HL-60 (cell line): ENCODE results near the gene ADCY5.

Experiments used
- DNase-seq, 2 experiments: peaks; one replicate each; pipeline ENCODE4 v3.0.0-alpha.2; 2010 to 2020; ENCODE audit warnings: low read depth in 1 of 2, low spot score in 1 of 2
- H3K27ac ChIP-seq: fragments of 250-450 bp; sonication (Bioruptor Pico); replicated peaks from 2 replicates; pipeline ENCODE4 v1.5.1; 2020; ENCODE audit warnings: mild to moderate bottlenecking, moderate library complexity
- H3K27me3 ChIP-seq: fragments of 250-450 bp; sonication (Bioruptor Pico); 2 replicates; pipeline ENCODE4 v1.5.1; 2021; ENCODE audit warnings: mild to moderate bottlenecking, moderate library complexity; ENCODE audit not compliant: insufficient read depth, poor library complexity, severe bottlenecking
- H3K4me3 ChIP-seq: replicated peaks from 2 replicates; pipeline ENCODE4 v1.5.1; 2011; ENCODE audit warnings: mild to moderate bottlenecking, control low read depth, low read length; ENCODE audit not compliant: insufficient read depth
- CTCF ChIP-seq: IDR thresholded peaks from one replicate; pipeline ENCODE4 v1.5.1; 2011; ENCODE audit warnings: low read length, control low read depth, inconsistent platforms; ENCODE audit not compliant: insufficient read depth
- GABPA ChIP-seq: IDR thresholded peaks from 2 replicates; pipeline ENCODE4 v1.6.1; 2012; ENCODE audit warnings: low read depth
- POLR2AphosphoS5 ChIP-seq: IDR thresholded peaks from 2 replicates; pipeline ENCODE4 v1.6.1; 2012; ENCODE audit warnings: low read depth
- REST ChIP-seq: IDR thresholded peaks from 2 replicates; pipeline ENCODE4 v1.6.1; 2012; ENCODE audit warnings: low read depth; ENCODE audit not compliant: insufficient replicate concordance
- SPI1 ChIP-seq: IDR thresholded peaks from 2 replicates; pipeline ENCODE4 v1.6.1; 2012; ENCODE audit warnings: low read depth, mild to moderate bottlenecking, borderline replicate concordance

Gene ADCY5

GRCh38 chr3:123385981-123386380, 62.9 kb downstream of the ADCY5 start:
- no peak overlapping the region for H3K4me3 ChIP-seq
- no peak for TF ChIP-seq CTCF
- no peak for TF ChIP-seq REST
- no peak for TF ChIP-seq GABPA
- TF ChIP-seq SPI1: no peak
- no peak for TF ChIP-seq POLR2AphosphoS5
- DNase-seq: no peak
- H3K27me3 ChIP-seq: peaks cover 15% of the 10 kb centered on the region
- H3K27ac ChIP-seq: no peak overlapping the region

GRCh38 chr3:123385499-123385898, 63.4 kb downstream of the ADCY5 start:
- Histone ChIP-seq H3K27me3 (peaks cover 15% of the 10 kb centered on the region), H3K27ac (no peak overlapping the region), H3K4me3 (no peak overlapping the region)
- TF ChIP-seq SPI1: no peak
- no peak for TF ChIP-seq GABPA
- TF ChIP-seq CTCF: no peak
- no peak for TF ChIP-seq REST
- TF ChIP-seq POLR2AphosphoS5: no peak
- no peak for DNase-seq

GRCh38 chr3:123385001-123385401, 63.9 kb downstream of the ADCY5 start:
- no peak for TF ChIP-seq POLR2AphosphoS5
- no peak for TF ChIP-seq REST
- TF ChIP-seq SPI1: no peak
- TF ChIP-seq GABPA: no peak
- TF ChIP-seq CTCF: no peak
- Histone ChIP-seq H3K27me3 (peaks cover 15% of the 10 kb centered on the region), H3K27ac (no peak overlapping the region), H3K4me3 (no peak overlapping the region)
- DNase-seq: no peak
